CD14-positive monocyte (primary cell): ENCODE measurements around the gene NUDT6. TPM values are rescaled to one million over a fixed set of nuclear protein-coding genes. Genes with fewer than 3 reads are reported as not detected.
"Not testable (repeated sequence)": the region's sequence is repeated elsewhere in the genome, so short reads cannot be mapped to it uniquely, and the experiment has no call there.

Experiments used
- DNase-seq, 3 donors: peaks; one replicate each; pipeline ENCODE4 v3.0.0-alpha.2; 2011 to 2022
- H2AFZ ChIP-seq: 2 replicates; pipeline ENCODE4 v1.6.0; 2012; ENCODE audit warnings: mild to moderate bottlenecking, low read depth, low read length, inconsistent platforms; ENCODE audit not compliant: insufficient read depth, poor library complexity, severe bottlenecking
- H3K27ac ChIP-seq, 2 donors: 1 replicate in 1 of 2; 2 replicates in 1 of 2; pipeline ENCODE4 v1.5.1; 2012 to 2013; ENCODE audit warnings: low read length in 2 of 2, control low read depth in 1 of 2, inconsistent platforms in 1 of 2, low read depth in 1 of 2, mild to moderate bottlenecking in 1 of 2
- H3K27me3 ChIP-seq, 2 donors: one replicate each; pipeline versions ENCODE4 v1.6.0 to v1.6.1; 2011 to 2013; ENCODE audit warnings: low read length in 2 of 2; ENCODE audit not compliant: control insufficient read depth in 2 of 2, insufficient read depth in 2 of 2
- H3K36me3 ChIP-seq, 2 donors: replicated peaks in 1 of 2; 1 replicate in 1 of 2; 2 replicates in 1 of 2; pipeline versions ENCODE4 v1.5.1 to v1.6.1; 2012 to 2013; ENCODE audit warnings: low read length in 2 of 2, control low read depth in 1 of 2, inconsistent platforms in 1 of 2, mild to moderate bottlenecking in 1 of 2; ENCODE audit not compliant: insufficient read depth in 2 of 2, control insufficient read depth in 1 of 2
- H3K4me1 ChIP-seq, 2 donors: 1 replicate in 1 of 2; 2 replicates in 1 of 2; pipeline versions ENCODE4 v1.5.1 to v1.6.1; 2012 to 2013; ENCODE audit warnings: low read length in 2 of 2, control low read depth in 1 of 2, inconsistent platforms in 1 of 2, mild to moderate bottlenecking in 1 of 2, moderate library complexity in 1 of 2; ENCODE audit not compliant: insufficient read depth in 2 of 2, control insufficient read depth in 1 of 2
- H3K4me2 ChIP-seq: replicated peaks from 2 replicates; pipeline ENCODE3; 2012; ENCODE audit warnings: low read length, moderate library complexity, mild to moderate bottlenecking; ENCODE audit not compliant: poor library complexity, severe bottlenecking; ENCODE audit errors: extremely low read depth
- H3K4me3 ChIP-seq, 3 experiments: fragments of 200-600 bp in 1 of 3; sonication (generic) in 1 of 3; replicated peaks in 1 of 3; 1 replicate in 2 of 3; 2 replicates in 1 of 3; pipeline ENCODE4 v1.5.1; 2011 to 2013; ENCODE audit warnings: low read length in 3 of 3, mild to moderate bottlenecking in 3 of 3, control low read depth in 2 of 3, low read depth in 2 of 3, inconsistent platforms in 1 of 3, moderate library complexity in 1 of 3
- H3K79me2 ChIP-seq: 2 replicates; pipeline ENCODE4 v1.6.0; 2012; ENCODE audit warnings: mild to moderate bottlenecking, control low read depth, inconsistent platforms, low read length, moderate library complexity; ENCODE audit not compliant: insufficient read depth
- H3K9ac ChIP-seq: 2 replicates; pipeline ENCODE4 v1.6.0; 2017; ENCODE audit warnings: low read length, mild to moderate bottlenecking; ENCODE audit not compliant: insufficient read depth, poor library complexity, severe bottlenecking
- H3K9me3 ChIP-seq, 2 donors: replicated peaks in 1 of 2; 1 replicate in 1 of 2; 2 replicates in 1 of 2; pipeline versions ENCODE4 v1.5.1 to v1.6.1; 2012 to 2013; ENCODE audit warnings: low read length in 2 of 2, control low read depth in 1 of 2; ENCODE audit not compliant: control insufficient read depth in 1 of 2, insufficient read depth in 1 of 2
- H4K20me1 ChIP-seq: 2 replicates; pipeline ENCODE4 v1.6.0; 2012; ENCODE audit warnings: mild to moderate bottlenecking, low read length, control low read depth, moderate library complexity; ENCODE audit not compliant: insufficient read depth
- H3K27ac Mint-ChIP-seq, 7 donors: one replicate each; pipeline ENCODE4 v1.8.0; 2020; ENCODE audit warnings: mild to moderate bottlenecking in 7 of 7, mixed read lengths in 7 of 7, moderate library complexity in 6 of 7, inconsistent platforms in 2 of 7
- H3K27me3 Mint-ChIP-seq, 3 donors: one replicate each; pipeline ENCODE4 v1.8.0; 2021 to 2022; ENCODE audit warnings: low read depth in 3 of 3, mild to moderate bottlenecking in 3 of 3, mixed read lengths in 3 of 3, moderate library complexity in 3 of 3, inconsistent platforms in 1 of 3
- H3K36me3 Mint-ChIP-seq, 2 donors: one replicate each; pipeline ENCODE4 v1.8.0; 2020; ENCODE audit warnings: mixed read lengths in 2 of 2, inconsistent platforms in 1 of 2, mild to moderate bottlenecking in 1 of 2
- H3K4me1 Mint-ChIP-seq: one replicate; pipeline ENCODE4 v1.8.0; 2020; ENCODE audit warnings: mild to moderate bottlenecking, mixed read lengths
- H3K4me3 Mint-ChIP-seq, 2 donors: one replicate each; pipeline ENCODE4 v1.8.0; 2020; ENCODE audit warnings: mild to moderate bottlenecking in 2 of 2, mixed read lengths in 2 of 2, moderate library complexity in 1 of 2
- H3K9me3 Mint-ChIP-seq, 7 donors: one replicate each; pipeline ENCODE4 v1.8.0; 2020 to 2022; ENCODE audit warnings: mixed read lengths in 7 of 7, mild to moderate bottlenecking in 6 of 7, moderate library complexity in 6 of 7, inconsistent platforms in 2 of 7
- WGBS: methylation state at CpG from one replicate; pipeline ENCODE4 v1.1.5; 2013; ENCODE audit warnings: missing lambda C conversion rate; ENCODE audit not compliant: insufficient coverage; 5-methylcytosine and 5-hydroxymethylcytosine counted together
- intact Hi-C, 2 donors: fragments of 100-400 bp; cut with micrococcal nuclease; formaldehyde crosslinking; loops; one replicate each; pipeline versions ENCODE4 v1.15.0 to v1.15.1; 2023
- polyA plus RNA-seq, 3 donors: library from polyadenylated mRNA; depleted of rRNA in 1 of 3; unstranded in 2 of 3; stranded (reverse) in 1 of 3; fragments of 300-500 nt in 2 of 3; fragments of >200 nt in 1 of 3; fragmentation: Illumina TruSeq in 2 of 3; gene quantifications; 1 replicate in 2 of 3; 2 replicates in 1 of 3; pipeline ENCODE4 v1.2.3, GENCODE V29; 2012 to 2021
- TF ChIP-seq, protein P1 (sequence below): fragments of 200-600 bp; IDR thresholded peaks from one replicate; pipeline ENCODE4 v1.8.0; 2022; ENCODE audit warnings: antibody characterized with exemption, mild to moderate bottlenecking

NUDT6 gene
- polyA plus RNA-seq, 3 donors = 1.6 to 1.9 (median 1.6) TPM

- H3K4me3 Mint-ChIP-seq = no peak overlapping the region
- Histone ChIP-seq H3K27me3 (no peaks in the 10 kb centered on the region), H3K9me3 (peaks cover 0 to 3% of the 10 kb centered on the region in 2 donors), H3K4me3 (no peak overlapping the region), H3K79me2 (no peaks in the 10 kb centered on the region), H3K4me1 (no peaks in the 10 kb centered on the region), H2AFZ (no peak overlapping the region), H3K4me2 (no peak overlapping the region), H3K27ac (no peak overlapping the region), H3K36me3 (no peaks in the 10 kb centered on the region), H3K9ac (no peak overlapping the region), H4K20me1 (no peaks in the 10 kb centered on the region)
- TF ChIP-seq, protein P1, sequence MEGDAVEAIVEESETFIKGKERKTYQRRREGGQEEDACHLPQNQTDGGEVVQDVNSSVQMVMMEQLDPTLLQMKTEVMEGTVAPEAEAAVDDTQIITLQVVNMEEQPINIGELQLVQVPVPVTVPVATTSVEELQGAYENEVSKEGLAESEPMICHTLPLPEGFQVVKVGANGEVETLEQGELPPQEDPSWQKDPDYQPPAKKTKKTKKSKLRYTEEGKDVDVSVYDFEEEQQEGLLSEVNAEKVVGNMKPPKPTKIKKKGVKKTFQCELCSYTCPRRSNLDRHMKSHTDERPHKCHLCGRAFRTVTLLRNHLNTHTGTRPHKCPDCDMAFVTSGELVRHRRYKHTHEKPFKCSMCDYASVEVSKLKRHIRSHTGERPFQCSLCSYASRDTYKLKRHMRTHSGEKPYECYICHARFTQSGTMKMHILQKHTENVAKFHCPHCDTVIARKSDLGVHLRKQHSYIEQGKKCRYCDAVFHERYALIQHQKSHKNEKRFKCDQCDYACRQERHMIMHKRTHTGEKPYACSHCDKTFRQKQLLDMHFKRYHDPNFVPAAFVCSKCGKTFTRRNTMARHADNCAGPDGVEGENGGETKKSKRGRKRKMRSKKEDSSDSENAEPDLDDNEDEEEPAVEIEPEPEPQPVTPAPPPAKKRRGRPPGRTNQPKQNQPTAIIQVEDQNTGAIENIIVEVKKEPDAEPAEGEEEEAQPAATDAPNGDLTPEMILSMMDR = no peak
- peaks cover 0 to 16% (median 7%) of the 10 kb centered on the region in 7 donors for H3K9me3 Mint-ChIP-seq
- H3K27ac Mint-ChIP-seq = no peak overlapping the region
- intact Hi-C loops = no loop called here
- peaks cover 3 to 7% (median 6%) of the 10 kb centered on the region in 3 donors for H3K27me3 Mint-ChIP-seq
- H3K36me3 Mint-ChIP-seq = no peaks in the 10 kb centered on the region
- DNase-seq = no peak
- H3K4me1 Mint-ChIP-seq = no peaks in the 10 kb centered on the region
- WGBS = no CpG with 5 or more reads among the region's 1 CpG
Observed at GRCh38 chr4:122873146-122873545, 49.3 kb downstream of the NUDT6 start.

DNA sequence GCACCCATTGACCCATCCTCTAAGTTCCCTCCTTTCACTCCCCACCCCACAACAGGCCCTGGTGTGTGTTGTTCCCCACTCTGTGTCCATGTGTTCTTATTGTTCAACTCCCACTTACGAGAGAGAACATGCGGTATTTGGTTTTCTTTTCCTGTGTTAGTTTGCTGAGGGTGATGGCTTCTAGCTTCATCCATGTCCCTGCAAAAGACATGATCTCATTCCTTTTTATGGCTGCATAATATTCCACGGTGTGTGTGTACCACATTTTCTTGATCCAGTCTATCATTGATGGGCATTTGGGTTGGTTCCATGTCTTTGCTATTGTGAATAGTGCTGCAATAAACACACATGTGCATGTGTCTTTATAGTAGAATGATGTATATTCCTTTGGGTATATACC is 54.2 kb downstream of the NUDT6 start:
- intact Hi-C loops, H3K4me1 ChIP-seq, H3K27ac Mint-ChIP-seq, H3K36me3 Mint-ChIP-seq, H3K27me3 Mint-ChIP-seq, H3K4me2 ChIP-seq, H3K4me1 Mint-ChIP-seq, H4K20me1 ChIP-seq, H3K79me2 ChIP-seq, H3K4me3 ChIP-seq, H3K36me3 ChIP-seq, H2AFZ ChIP-seq, H3K9me3 ChIP-seq, DNase-seq, H3K4me3 Mint-ChIP-seq, H3K9ac ChIP-seq, H3K27me3 ChIP-seq, H3K27ac ChIP-seq: not testable (repeated sequence)
- peaks cover 2 to 16% (median 9%) of the 10 kb centered on the region in 7 donors for H3K9me3 Mint-ChIP-seq
- WGBS = no CpG with 5 or more reads among the region's 3 CpGs
